ENCODE data around the gene EFCAB6. TPM values are rescaled to one million over a fixed set of nuclear protein-coding genes. Genes with fewer than 3 reads are reported as not detected.

The EFCAB6 gene
- total and polyA plus RNA-seq, 10 of the 15 experiments (the other 5 are each of a cell fraction or from before 2014, with no cell fraction given): 0.05 to 0.42 (median 0.19) TPM

- Histone ChIP-seq H2AFZ (ENCODE audit: control insufficient read depth, low read depth, low read length) (no peak overlapping the region), H3K79me2 (ENCODE audit: control insufficient read depth, insufficient read depth, low read length) (no peaks in the 10 kb centered on the region), H3K9ac (ENCODE audit: control insufficient read depth, insufficient read depth, low read length) (no peak overlapping the region), H3K9me3 (replicated peaks; ENCODE audit: control insufficient read depth, insufficient read depth, low read length) (no peaks in the 10 kb centered on the region), H3K27ac (ENCODE audit: control insufficient read depth, insufficient read depth) (no peak overlapping the region), H3K4me1 (ENCODE audit: control insufficient read depth, insufficient read depth, low read length) (no peaks in the 10 kb centered on the region), H3K36me3 (ENCODE audit: control insufficient read depth in 2 of 2, insufficient read depth in 2 of 2, low read length in 1 of 2) (no peaks in the 10 kb centered on the region), H3K4me3 (no peak overlapping the region), H3K4me2 (ENCODE audit: control insufficient read depth, insufficient read depth) (no peak overlapping the region), H4K20me1 (ENCODE audit: control insufficient read depth, insufficient read depth) (no peaks in the 10 kb centered on the region), H3K27me3 (replicated peaks in 1 of 2; ENCODE audit: control insufficient read depth in 2 of 2, insufficient read depth in 2 of 2, low read length in 1 of 2) (no peaks in the 10 kb centered on the region; a peak in 1 of 4 replicates)
- ATAC-seq (no peak), FAIRE-seq (no peak), DNase-seq (ENCODE audit: low read depth, low spot score) (no peak)
- ChIA-PET CTCF (interaction anchor here (0.6 to 1.1 kb wide), 2 partner anchors 64 to 79 kb away, joined by 3 read pairs; no protein-coding TSS in a partner anchor), POLR2A (no interaction called here), RAD21 (ENCODE audit: unreplicated experiment) (no interaction called here), SMC1A (ENCODE audit: uncharacterized antibody, unreplicated experiment) (no interaction called here)
- BruUV-seq (replicated peaks): no TSS peak
- 68% methylated on average over 11 of the region's 11 CpGs for WGBS (ENCODE audit: insufficient coverage, insufficient replicate concordance, low lambda C conversion rate, missing lambda C conversion rate)
- no peak for TF ChIP-seq MTA3 (IDR thresholded peaks at IDR 0.05; ENCODE audit: borderline replicate concordance, low read length)
- TF ChIP-seq SPI1 (IDR thresholded peaks at IDR 0.05; ENCODE audit: borderline replicate concordance, insufficient read depth, low read depth, low read length): no peak
- no peak for TF ChIP-seq NFYB (IDR thresholded peaks at IDR 0.05; ENCODE audit: insufficient read depth, low read depth, low read length)
- no peak for TF ChIP-seq HDGF (IDR thresholded peaks at IDR 0.05)
- TF ChIP-seq USF1 (IDR thresholded peaks at IDR 0.05; ENCODE audit: borderline replicate concordance, extremely low read length, insufficient read depth, low read depth, low read length): no peak
- no peak for TF ChIP-seq SUZ12 (IDR thresholded peaks at IDR 0.05; ENCODE audit: unreplicated experiment)
- TF ChIP-seq LARP7 (IDR thresholded peaks at IDR 0.05): no peak
- TF ChIP-seq ZBTB4 (CRISPR knock-in tag; IDR thresholded peaks at IDR 0.05): no peak
- TF ChIP-seq YBX1 (IDR thresholded peaks at IDR 0.05): no peak
- intact Hi-C loops (cut with micrococcal nuclease; ENCODE audit: unreplicated experiment) (no loop called here), in situ Hi-C loops (cut with MboI) (no loop called here)
These were observed 6.9 kb upstream of the EFCAB6 start for GRCh38 chr22:43818981-43819380.

Measured in GM12878 (cell line).